GM18858 (cell line): ENCODE data around the gene TSC22D4.
"Not testable (repeated sequence)": the region's sequence is repeated elsewhere in the genome, so short reads cannot be mapped to it uniquely, and the experiment has no call there.

Experiments used
- ATAC-seq: cut with Tn5 transposase; IDR thresholded peaks from one replicate; pipeline ENCODE4 v1.9.1; 2021; ENCODE audit not compliant: unreplicated experiment

The TSC22D4 gene

GRCh38 chr7:100446040-100446439, 33.0 kb downstream of the TSC22D4 start:
- ATAC-seq, result no peak

DNA sequence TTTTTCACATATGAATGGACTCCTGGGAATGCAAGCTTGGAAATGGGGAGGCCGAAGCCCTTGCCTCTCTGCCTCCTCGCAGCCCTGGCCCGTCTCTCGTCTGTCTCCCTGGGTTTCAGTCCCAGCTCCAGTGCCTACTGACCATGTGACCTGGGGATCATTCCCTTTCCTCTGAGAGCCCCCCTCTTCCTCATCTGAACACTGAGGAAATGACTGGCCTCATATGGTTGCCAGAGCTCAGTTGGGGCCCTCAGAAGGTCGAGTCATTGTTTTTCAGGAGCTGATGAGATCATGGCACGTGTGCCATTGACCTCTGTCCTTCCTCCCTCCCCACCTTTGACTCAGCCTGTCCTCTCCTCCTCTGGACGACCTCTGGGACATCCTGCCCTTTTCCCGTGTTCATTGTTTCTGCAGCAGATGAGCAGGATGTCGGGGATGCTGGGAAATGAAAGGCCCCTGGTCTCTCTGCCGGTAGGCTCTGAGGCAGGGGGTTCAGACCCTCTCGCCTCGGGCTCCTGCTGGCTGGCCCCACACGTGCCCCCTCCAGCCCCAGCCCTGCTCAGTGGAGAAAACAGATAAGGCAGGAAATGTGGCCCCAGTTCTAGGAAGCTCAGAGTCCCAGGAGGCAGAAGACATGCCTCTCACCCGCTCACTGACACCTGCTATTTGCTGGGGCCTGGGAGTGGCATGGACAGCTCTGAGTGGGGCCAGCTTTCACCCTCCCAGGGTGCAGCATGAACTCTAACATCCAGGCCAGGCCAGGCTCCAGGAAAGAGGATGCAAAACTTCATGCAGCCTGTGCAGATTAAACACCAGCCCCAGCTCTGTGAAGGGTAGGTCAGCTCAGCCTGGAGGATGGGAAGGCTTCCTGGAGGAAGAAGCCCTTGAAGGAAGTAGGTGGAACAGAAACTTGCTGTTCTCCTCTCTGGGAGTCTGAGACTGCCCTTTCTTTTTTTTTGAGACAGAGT, 34.4 kb downstream of the TSC22D4 start:
- ATAC-seq, result no peak

GRCh38 chr7:100443096-100443840, 35.7 kb downstream of the TSC22D4 start:
- no peak for ATAC-seq

GRCh38 chr7:100441641-100442535, 37.1 kb downstream of the TSC22D4 start:
- no peak for ATAC-seq

DNA sequence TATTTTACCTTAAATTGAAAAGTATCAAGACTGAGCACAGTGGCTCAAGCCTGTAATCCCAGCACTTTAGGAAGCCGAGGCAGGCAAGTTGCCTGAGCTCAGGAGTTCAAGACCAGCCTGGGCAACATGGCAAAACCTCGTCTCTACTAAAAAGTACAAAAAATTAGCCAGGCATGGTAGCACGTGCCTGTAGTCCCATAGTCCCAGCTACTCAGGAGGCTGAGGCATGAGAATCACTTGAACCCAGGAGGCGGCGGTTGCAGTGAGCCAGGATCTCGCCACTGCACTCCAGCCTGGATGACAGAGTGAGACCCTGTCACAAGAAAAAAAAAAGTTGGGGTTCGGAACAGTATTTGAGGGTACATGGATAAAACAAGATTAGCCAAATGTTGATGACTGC, 39.8 kb downstream of the TSC22D4 start:
- not testable (repeated sequence) for ATAC-seq

GRCh38 chr7:100438731-100439130, 40.3 kb downstream of the TSC22D4 start:
- not testable (repeated sequence) for ATAC-seq

DNA sequence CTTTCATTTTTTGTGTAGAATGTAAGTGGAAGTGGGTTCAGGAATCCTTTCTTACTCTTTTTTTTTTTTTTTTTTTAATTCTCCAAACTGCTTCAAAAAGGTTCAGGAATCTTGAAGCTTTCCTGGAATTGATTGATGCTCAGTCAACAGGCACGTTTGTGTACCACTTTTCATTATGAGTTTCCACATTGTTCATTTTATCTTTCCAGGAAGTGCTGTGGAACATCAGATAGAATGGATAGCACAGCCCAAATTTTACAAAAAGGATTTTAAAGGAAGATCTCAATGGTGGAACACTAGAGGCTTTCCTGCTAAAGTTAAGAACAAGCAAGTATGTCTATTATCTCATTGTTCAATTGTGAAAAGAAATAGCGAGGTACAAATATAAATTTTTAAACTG, 40.8 kb downstream of the TSC22D4 start:
- no peak for ATAC-seq

DNA sequence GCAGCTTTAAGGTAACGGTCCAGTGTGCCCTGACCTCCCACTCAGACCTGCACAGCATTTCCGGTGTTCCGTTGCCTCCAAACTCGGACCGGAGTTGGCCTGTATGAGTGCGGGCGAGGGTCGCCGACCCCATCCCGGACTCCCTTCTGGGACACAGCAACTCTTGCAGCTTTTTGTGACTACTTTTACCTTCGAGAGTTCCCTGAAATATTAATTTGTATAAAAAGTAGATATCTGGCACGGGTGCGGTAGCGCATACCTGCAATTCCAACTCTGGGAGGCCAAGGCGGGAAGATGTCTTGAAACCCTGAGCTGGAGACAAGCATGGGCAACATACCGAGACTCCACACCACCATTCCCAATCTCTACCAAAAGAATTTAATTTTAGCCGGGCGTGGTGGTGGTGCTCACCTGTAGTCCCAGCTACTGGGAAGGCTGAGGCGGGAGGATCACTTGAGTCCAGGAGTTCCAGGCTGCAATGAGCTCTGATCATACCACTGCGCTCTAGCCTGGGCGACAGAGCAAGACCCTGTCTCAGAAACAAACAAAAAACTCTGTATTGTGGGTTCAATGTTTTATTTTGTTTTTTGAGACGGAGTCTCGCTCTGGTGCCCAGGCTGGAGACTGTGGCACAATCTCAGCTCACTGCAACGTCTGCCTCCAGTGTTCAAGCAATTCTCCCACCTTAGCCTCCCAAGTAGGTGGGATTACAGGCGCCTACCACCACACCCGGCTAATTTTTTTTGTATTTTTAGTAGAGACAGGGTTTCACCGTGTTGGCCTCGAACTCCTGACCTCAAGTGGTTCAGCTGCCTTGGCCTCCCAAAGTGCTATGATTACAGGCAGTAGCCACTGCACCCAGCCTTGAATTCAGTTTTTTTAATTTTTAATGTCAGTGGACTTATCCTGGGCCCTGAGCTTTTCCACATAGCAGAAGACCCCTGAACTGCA, 41.6 kb downstream of the TSC22D4 start:
- ATAC-seq, result no peak

GRCh38 chr7:100435401-100436304, 43.4 kb downstream of the TSC22D4 start:
- no peak for ATAC-seq

GRCh38 chr7:100434297-100435144, 44.5 kb downstream of the TSC22D4 start:
- ATAC-seq, result no peak

DNA sequence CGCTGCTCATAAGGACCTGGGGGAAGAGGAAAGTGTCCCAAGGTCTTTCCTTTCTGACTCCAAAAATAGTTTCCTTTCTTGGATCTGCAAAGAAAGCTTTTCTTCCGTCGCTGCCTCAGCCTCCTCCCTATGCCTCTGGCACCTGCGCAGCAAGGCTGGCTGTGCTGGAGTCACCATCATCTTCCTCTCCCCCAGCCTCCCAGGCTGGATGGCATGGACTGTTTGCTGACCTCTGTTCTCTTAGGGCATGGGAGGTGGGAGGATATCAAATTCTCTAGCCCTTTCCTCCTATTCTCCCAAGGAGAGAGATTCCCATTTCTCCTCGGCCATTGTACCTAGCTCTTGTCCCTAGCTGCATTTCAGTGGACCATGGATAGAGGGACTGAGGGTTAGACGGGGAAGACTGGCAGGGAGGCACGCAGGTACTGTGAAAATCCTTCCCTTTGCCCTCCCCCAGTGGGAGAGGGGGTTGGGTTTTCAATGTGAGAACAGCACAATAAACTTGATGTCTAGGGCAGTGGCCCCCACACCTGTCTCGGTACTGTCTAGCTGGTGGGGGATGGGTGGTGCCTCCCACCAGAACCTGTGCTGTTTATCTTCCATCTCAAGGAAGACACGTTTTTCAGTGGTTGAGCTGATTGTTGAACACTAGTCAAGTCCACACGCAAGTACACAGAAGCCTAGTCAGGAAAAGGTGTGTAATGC, 45.3 kb downstream of the TSC22D4 start:
- ATAC-seq, result no peak

DNA sequence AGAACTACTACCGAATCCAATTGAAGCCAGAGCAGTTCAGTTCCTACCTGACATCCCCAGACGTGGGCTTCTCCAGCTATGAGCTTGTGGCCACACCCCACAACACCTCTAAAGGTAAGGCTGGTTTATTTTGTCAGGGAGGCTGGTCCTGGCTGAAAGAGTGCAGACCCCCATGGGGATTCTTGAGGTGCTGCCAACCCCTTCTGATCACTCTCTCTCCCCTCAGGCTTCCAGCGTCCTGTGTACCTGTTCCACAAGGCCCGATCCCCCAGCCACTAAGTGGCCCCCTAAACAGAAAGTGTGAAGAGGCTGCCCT, 45.8 kb downstream of the TSC22D4 start:
- ATAC-seq, result no peak

- no peak for ATAC-seq
Measured at GRCh38 chr7:100432621-100433275, 46.3 kb downstream of the TSC22D4 start.

- ATAC-seq, result no peak
Measured at GRCh38 chr7:100432053-100432452, 47.0 kb downstream of the TSC22D4 start.

DNA sequence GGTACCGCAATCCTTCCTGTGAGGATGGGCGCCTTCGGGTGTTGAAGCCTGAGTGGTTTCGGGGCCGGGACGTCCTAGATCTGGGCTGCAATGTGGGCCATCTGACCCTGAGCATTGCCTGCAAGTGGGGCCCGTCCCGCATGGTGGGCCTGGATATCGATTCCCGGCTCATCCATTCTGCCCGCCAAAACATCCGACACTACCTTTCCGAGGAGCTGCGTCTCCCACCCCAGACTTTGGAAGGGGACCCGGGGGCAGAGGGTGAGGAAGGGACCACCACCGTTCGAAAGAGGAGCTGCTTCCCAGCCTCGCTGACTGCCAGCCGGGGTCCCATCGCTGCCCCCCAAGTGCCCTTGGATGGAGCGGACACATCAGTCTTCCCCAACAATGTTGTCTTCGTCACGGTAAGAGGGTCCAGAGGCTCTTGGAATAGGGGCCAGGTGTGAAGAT, 47.7 kb downstream of the TSC22D4 start:
- no peak for ATAC-seq

- no peak for ATAC-seq
Measured at GRCh38 chr7:100430493-100431285, 48.3 kb downstream of the TSC22D4 start.
